GM12891 (cell line): ENCODE data around the gene KLC4.

Experiments used
- PAX5 ChIP-seq: IDR thresholded peaks from 2 replicates; pipeline ENCODE4 v1.6.1; 2011; ENCODE audit warnings: low read length, moderate library complexity, mild to moderate bottlenecking; ENCODE audit not compliant: insufficient read depth, severe bottlenecking
- POLR2A ChIP-seq: IDR thresholded peaks from 2 replicates; pipeline ENCODE4 v1.6.1; 2011; ENCODE audit warnings: low read depth, low read length, control low read depth
- POLR2AphosphoS5 ChIP-seq: IDR thresholded peaks from 2 replicates; pipeline ENCODE4 v1.6.1; 2011; ENCODE audit warnings: low read depth, low read length, control low read depth
- POU2F2 ChIP-seq: IDR thresholded peaks from 2 replicates; pipeline ENCODE4 v1.6.1; 2011; ENCODE audit warnings: low read depth, mild to moderate bottlenecking, control low read depth, low read length, moderate library complexity
- SPI1 ChIP-seq: IDR thresholded peaks from 2 replicates; pipeline ENCODE4 v1.6.1; 2011; ENCODE audit warnings: low read depth, low read length, control low read depth
- TAF1 ChIP-seq: IDR thresholded peaks from 2 replicates; pipeline ENCODE4 v1.6.1; 2011; ENCODE audit warnings: low read depth, low read length, control low read depth

DNA sequence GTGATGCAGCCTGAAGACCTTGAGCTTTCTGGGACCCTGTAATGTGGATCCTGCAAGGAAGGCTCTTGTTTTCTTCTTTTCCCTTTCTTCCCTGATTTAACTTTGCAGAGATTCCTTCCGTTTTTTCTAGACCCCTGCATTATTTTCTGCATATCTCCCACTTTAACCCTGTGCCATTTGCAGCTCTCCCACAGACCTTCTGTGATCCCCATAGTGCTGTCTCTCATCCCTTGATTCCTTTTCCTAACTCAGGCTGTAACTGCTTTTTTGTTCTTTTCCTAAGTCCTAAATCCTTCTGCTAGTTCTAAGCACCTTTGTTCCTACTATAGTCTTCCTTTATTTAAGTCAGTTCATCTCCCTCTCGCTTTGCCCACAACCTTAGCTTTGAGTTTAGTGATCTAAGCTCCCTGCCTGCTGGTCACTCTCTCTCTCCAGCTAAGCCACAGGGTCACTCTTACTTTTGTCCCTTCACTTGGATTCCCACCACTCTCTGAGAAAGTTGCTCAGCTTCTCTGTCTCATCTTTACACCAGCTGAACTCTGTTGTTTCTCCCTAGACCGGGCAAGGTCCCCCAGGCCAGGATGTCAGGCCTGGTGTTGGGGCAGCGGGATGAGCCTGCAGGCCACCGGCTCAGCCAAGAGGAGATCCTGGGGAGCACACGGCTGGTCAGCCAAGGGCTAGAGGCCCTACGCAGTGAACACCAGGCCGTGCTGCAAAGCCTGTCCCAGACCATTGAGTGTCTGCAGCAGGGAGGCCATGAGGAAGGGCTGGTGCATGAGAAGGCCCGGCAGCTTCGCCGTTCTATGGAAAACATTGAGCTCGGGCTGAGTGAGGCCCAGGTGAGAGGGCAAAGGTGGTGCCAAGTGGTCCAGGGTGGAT, 1.6 kb downstream of the KLC4 start:
- no peak for TF ChIP-seq POLR2A
- TF ChIP-seq TAF1, result no peak
- no peak for TF ChIP-seq POLR2AphosphoS5
- TF ChIP-seq SPI1, result no peak
- no peak for TF ChIP-seq PAX5
- TF ChIP-seq POU2F2, result no peak
